Stimulated activated naive CD8-positive, alpha-beta T cell treated with anti-CD3 and anti-CD28 coated beads, Interleukin-15, amount 100 ng/mL, for 72 hours (primary cell): ENCODE results near the gene ARHGDIG.
A peak's percentile ranks its signal among the peaks of the same experiment; 100 is the strongest.
"Not testable (repeated sequence)": the region's sequence is repeated elsewhere in the genome, so short reads cannot be mapped to it uniquely, and the experiment has no call there.

Experiments used
- ATAC-seq: fragments of 150-1000 bp; cut with Tn5 transposase; 2 replicates; pipeline ENCODE4 v1.10.0; 2021; ENCODE audit warnings: mild to moderate bottlenecking, moderate library complexity
- DNase-seq, 2 donors: peaks; one replicate each; pipeline ENCODE4 v3.0.0; 2021 to 2022
- H3K27ac Mint-ChIP-seq, 2 donors: one replicate each; pipeline ENCODE4 v1.8.0; 2022; ENCODE audit warnings: mild to moderate bottlenecking in 2 of 2, mixed read lengths in 2 of 2, moderate library complexity in 2 of 2
- H3K27me3 Mint-ChIP-seq: one replicate; pipeline ENCODE4 v1.8.0; 2022; ENCODE audit warnings: mixed read lengths
- H3K4me1 Mint-ChIP-seq: one replicate; pipeline ENCODE4 v1.8.0; 2022; ENCODE audit warnings: mild to moderate bottlenecking, mixed read lengths
- H3K4me3 Mint-ChIP-seq, 2 donors: one replicate each; pipeline ENCODE4 v1.8.0; 2022; ENCODE audit warnings: mild to moderate bottlenecking in 2 of 2, mixed read lengths in 2 of 2, moderate library complexity in 1 of 2
- H3K9me3 Mint-ChIP-seq, 2 donors: one replicate each; pipeline ENCODE4 v1.8.0; 2022; ENCODE audit warnings: mixed read lengths in 2 of 2

The ARHGDIG gene

DNA sequence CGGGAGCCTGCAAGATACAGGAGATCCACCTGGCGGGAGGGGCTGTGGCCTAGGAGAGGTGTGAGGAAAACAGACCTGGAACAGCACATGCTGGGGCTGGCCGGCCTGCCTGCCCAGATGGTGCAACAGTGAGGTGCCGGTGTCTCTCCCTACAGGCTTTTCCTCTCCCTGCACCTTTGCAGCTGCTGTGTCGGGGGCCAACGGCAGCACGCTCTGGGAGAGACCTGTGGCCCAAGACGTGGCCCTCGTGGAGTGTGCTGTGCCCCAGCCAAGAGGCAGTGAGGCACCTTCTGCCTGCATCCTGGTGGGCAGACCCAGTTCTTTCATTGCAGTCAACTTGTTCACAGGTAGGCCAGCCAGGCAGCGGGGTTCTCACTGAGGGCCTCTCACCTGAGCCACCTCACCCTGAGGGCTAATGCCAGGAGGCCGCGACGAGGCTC lies 20.6 kb upstream of the ARHGDIG start:
- peaks cover 5% of the 10 kb centered on the region for H3K4me1 Mint-ChIP-seq
- ATAC-seq (no peak), DNase-seq (no peak)
- H3K27ac Mint-ChIP-seq, result no peak overlapping the region
- H3K27me3 Mint-ChIP-seq, result no peaks in the 10 kb centered on the region
- H3K9me3 Mint-ChIP-seq, result no peaks in the 10 kb centered on the region
- no peak overlapping the region for H3K4me3 Mint-ChIP-seq

GRCh38 chr16:260326-260725 lies 20.1 kb upstream of the ARHGDIG start:
- no peak for DNase-seq
- Mint-ChIP-seq H3K4me3 (no peak overlapping the region), H3K4me1 (peaks cover 5% of the 10 kb centered on the region), H3K9me3 (no peaks in the 10 kb centered on the region), H3K27me3 (no peaks in the 10 kb centered on the region), H3K27ac (no peak overlapping the region)
- no peak for ATAC-seq

- Mint-ChIP-seq H3K4me3 (no peak overlapping the region), H3K27ac (no peak overlapping the region), H3K4me1 (no peaks in the 10 kb centered on the region), H3K9me3 (no peaks in the 10 kb centered on the region), H3K27me3 (no peaks in the 10 kb centered on the region)
- ATAC-seq (no peak), DNase-seq (no peak)
These were observed 19.2 kb upstream of the ARHGDIG start for GRCh38 chr16:261031-261691.

GRCh38 chr16:262121-262745 lies 18.2 kb upstream of the ARHGDIG start:
- H3K27me3 Mint-ChIP-seq, result no peaks in the 10 kb centered on the region
- ATAC-seq (no peak), DNase-seq (no peak)
- H3K9me3 Mint-ChIP-seq, result no peaks in the 10 kb centered on the region
- H3K4me3 Mint-ChIP-seq, result no peak overlapping the region
- H3K4me1 Mint-ChIP-seq, result no peaks in the 10 kb centered on the region
- no peak overlapping the region for H3K27ac Mint-ChIP-seq

- H3K4me1 Mint-ChIP-seq, result no peaks in the 10 kb centered on the region
- ATAC-seq, result no peak
- no peaks in the 10 kb centered on the region for H3K27me3 Mint-ChIP-seq
- H3K9me3 Mint-ChIP-seq, result peaks cover 0 to 5% of the 10 kb centered on the region in 2 donors
- no peak for DNase-seq
- no peak overlapping the region for H3K27ac Mint-ChIP-seq
- no peak overlapping the region for H3K4me3 Mint-ChIP-seq
These were observed 17.1 kb upstream of the ARHGDIG start for GRCh38 chr16:263182-263774.

GRCh38 chr16:263944-264343 lies 16.4 kb upstream of the ARHGDIG start:
- Mint-ChIP-seq H3K27me3 (no peaks in the 10 kb centered on the region), H3K9me3 (peaks cover 0 to 5% of the 10 kb centered on the region in 2 donors), H3K27ac (peak overlapping the region in 1 of 2 donors; percentile 60), H3K4me1 (no peaks in the 10 kb centered on the region), H3K4me3 (no peak overlapping the region)
- DNase-seq (no peak), ATAC-seq (no peak)

- Mint-ChIP-seq H3K27ac (peak overlapping the region in 1 of 2 donors; percentile 60), H3K9me3 (peaks cover 0 to 5% of the 10 kb centered on the region in 2 donors), H3K4me1 (no peaks in the 10 kb centered on the region), H3K27me3 (no peaks in the 10 kb centered on the region), H3K4me3 (no peak overlapping the region)
- ATAC-seq, result no peak
- no peak for DNase-seq
These were observed 15.9 kb upstream of the ARHGDIG start for GRCh38 chr16:264440-264951.

- Mint-ChIP-seq H3K4me1 (no peaks in the 10 kb centered on the region), H3K27me3 (no peaks in the 10 kb centered on the region), H3K27ac (no peak overlapping the region), H3K4me3 (no peak overlapping the region), H3K9me3 (peaks cover 0 to 5% of the 10 kb centered on the region in 2 donors)
- ATAC-seq (no peak), DNase-seq (no peak)
These were observed 15.3 kb upstream of the ARHGDIG start for GRCh38 chr16:265002-265529.

DNA sequence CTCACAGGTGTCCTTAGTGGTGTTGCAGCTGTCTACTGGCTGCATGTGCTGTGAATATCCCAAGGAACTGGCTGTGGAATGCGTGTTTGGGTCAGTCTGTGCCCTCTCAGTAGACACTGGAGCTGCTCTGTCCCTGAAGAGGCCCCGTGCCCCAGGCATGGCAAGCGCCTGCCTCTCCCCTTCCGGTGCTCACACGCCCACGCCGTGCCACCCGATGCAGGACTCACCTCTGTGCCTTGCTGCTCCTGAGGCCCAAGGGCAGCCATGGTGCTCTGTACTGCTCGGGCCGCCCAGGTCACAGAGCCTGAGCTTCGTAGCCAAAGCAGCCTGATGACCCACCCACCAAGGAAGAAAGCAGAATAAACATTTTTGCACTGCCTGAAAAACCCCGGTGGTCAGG lies 14.7 kb upstream of the ARHGDIG start:
- ATAC-seq (no peak), DNase-seq (no peak)
- H3K27ac Mint-ChIP-seq, result no peak overlapping the region
- H3K27me3 Mint-ChIP-seq, result no peaks in the 10 kb centered on the region
- no peak overlapping the region for H3K4me3 Mint-ChIP-seq
- no peaks in the 10 kb centered on the region for H3K4me1 Mint-ChIP-seq
- peaks cover 0 to 5% of the 10 kb centered on the region in 2 donors for H3K9me3 Mint-ChIP-seq

DNA sequence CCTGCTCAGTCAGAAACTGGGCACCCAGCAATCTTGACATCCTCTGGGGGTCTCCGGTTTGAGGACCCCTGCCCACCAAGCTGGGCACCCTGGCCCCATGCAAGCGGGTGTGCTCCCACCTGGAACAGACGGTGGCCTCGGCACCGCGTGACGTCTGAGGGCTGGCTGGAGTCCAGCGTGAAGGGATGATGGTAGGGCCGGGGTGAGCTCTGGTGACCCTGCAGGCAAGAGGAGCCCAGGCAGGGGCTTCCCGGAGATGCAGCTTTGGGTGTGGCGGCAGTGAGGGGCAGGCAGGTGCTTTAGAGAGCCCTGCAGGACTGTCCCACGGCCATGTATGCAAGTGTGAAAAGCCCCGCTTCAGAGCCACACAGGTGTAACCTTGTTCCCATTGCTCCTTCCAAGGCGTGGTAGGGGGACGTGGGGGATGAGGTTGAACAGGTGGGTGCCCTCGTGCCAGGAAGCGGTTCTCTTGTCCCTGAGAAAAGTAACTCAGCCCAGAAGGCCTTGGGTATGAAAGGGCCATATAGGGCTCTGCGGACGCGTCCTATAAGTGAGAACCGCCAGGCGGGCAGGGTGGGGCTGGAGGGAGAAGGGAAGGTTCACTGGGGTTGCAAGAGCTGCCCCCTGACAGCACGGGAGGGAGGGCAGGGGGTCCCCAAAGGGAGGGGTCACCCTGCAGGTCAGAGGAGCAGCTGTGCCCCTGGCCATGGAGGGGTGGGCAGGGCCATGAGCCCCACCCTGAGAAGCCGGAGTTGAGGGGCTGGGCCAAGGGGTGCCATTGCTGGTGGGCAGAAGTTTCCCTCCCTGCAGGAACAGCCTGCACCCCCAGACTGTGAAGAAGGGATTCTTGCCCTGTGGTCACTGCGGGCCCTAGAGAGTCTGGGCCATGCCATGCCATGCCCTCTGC lies 13.9 kb upstream of the ARHGDIG start:
- no peak for ATAC-seq
- H3K4me3 Mint-ChIP-seq, result no peak overlapping the region
- H3K4me1 Mint-ChIP-seq, result no peaks in the 10 kb centered on the region
- H3K27me3 Mint-ChIP-seq, result no peaks in the 10 kb centered on the region
- DNase-seq, result no peak
- H3K27ac Mint-ChIP-seq, result no peak overlapping the region
- peaks cover 0 to 5% of the 10 kb centered on the region in 2 donors for H3K9me3 Mint-ChIP-seq

GRCh38 chr16:267562-267961 lies 12.8 kb upstream of the ARHGDIG start:
- H3K27ac Mint-ChIP-seq, H3K9me3 Mint-ChIP-seq, H3K27me3 Mint-ChIP-seq, ATAC-seq, H3K4me3 Mint-ChIP-seq, H3K4me1 Mint-ChIP-seq, DNase-seq: not testable (repeated sequence)

DNA sequence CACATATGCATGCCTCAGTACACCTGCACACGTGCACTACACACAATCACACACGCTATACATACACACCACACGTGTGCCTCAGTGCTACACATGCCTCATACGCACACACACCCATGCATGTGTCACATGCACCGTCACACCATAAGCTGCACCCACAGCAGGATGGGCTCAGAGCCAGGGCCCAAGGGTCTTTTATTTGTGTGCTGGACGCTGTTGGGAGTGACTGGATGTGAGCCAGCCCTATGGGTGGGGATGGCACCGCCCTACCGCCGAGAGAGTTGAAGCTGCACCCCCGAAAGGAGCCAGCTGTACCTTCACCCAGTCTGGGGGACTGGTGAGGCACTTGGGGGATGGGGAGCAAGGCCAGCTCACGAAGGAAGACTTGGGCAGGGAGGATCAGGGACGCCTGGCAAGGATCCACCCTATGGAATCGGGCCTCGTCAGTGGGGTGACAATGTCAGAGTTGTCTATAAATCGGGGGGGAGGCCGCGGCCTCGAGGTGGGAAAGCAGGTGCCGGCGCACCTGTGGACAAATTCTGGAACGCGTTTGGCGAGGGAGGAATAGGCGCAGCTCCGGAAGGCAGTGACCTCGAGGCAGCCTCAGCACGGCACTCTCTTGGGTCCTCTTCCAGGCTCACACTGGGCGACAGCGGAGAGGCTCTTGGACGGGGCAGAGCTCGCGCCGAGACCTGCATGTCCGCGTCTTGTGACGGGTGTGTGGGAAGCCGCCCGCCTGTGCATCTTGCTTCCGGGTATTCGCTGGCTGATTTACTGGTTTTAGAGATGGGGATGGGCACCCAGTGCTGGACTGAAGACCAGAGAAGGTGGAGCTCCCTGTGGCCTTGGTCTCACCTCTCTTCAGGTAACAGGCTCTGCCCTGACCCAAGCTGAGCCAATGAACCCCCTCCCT lies 12.0 kb upstream of the ARHGDIG start:
- Mint-ChIP-seq H3K9me3 (peaks cover 0 to 5% of the 10 kb centered on the region in 2 donors), H3K4me1 (no peaks in the 10 kb centered on the region), H3K27ac (no peak overlapping the region), H3K27me3 (no peaks in the 10 kb centered on the region), H3K4me3 (no peak overlapping the region)
- ATAC-seq (no peak), DNase-seq (no peak)

- no peak for ATAC-seq
- DNase-seq, result no peak
- Mint-ChIP-seq H3K27ac (peak overlapping the region in 1 of 2 donors; percentile 19), H3K4me1 (no peaks in the 10 kb centered on the region), H3K4me3 (no peak overlapping the region), H3K27me3 (no peaks in the 10 kb centered on the region), H3K9me3 (peaks cover 0 to 5% of the 10 kb centered on the region in 2 donors)
These were observed 11.2 kb upstream of the ARHGDIG start for GRCh38 chr16:269061-269796.
